Measurements from ENCODE around the gene TMEM89. TPM values are rescaled to one million over a fixed set of nuclear protein-coding genes. Genes with fewer than 3 reads are reported as not detected.

TMEM89 gene
- polyA plus RNA-seq, 2 of the 4 experiments (the other 2 are of a cell fraction), result not detected

- DNase-seq (ENCODE audit: low read depth in 1 of 2, low spot score in 1 of 2), result peak; percentile 48 to 76
- FAIRE-seq, result no peak
Measured at GRCh38 chr3:48598323-48599076, 23.1 kb downstream of the TMEM89 start.

GRCh38 chr3:48597408-48597800 lies 24.2 kb downstream of the TMEM89 start:
- no peak overlapping the region for H3K4me3 ChIP-seq
- H3K9me3 ChIP-seq, result no peaks in the 10 kb centered on the region
- CTCF ChIA-PET, result interaction anchor here (0.8 to 4.6 kb wide), 7 partner anchors 13 to 59 kb away, joined by 3 to 19 read pairs (median 5); partner anchors contain the start of genes SLC26A6, UCN2 and UQCRC1
- H3K4me2 ChIP-seq, result peak overlapping the region; percentile 96
- 95% methylated on average over 6 of the region's 6 CpGs for WGBS (ENCODE audit: missing lambda C conversion rate)
- no peak for ATAC-seq
- H3K27ac ChIP-seq, result peak overlapping the region; percentile 99 to 100
- DNase-seq (ENCODE audit: low read depth in 1 of 2, low spot score in 1 of 2), result no peak
- POLR2A ChIA-PET, result no interaction called here
- no peak for FAIRE-seq
- TF ChIP-seq HEYL (CRISPR knock-in tag; IDR thresholded peaks at IDR 0.05), result no peak
- no peak for TF ChIP-seq JUN (IDR thresholded peaks at IDR 0.05)
- TF ChIP-seq CHD4 (IDR thresholded peaks at IDR 0.05; ENCODE audit: borderline replicate concordance), result no peak
- TF ChIP-seq ZSCAN20 (CRISPR knock-in tag; IDR thresholded peaks at IDR 0.05), result no peak
- no peak for TF ChIP-seq HOXB5 (CRISPR knock-in tag; IDR thresholded peaks at IDR 0.05)
- no peak for TF ChIP-seq RFX5 (IDR thresholded peaks at IDR 0.05)
- TF ChIP-seq CHD2 (IDR thresholded peaks at IDR 0.05; ENCODE audit: low read length, partially characterized antibody), result no peak
- H3K4me1 ChIP-seq, result peaks cover 57% of the 10 kb centered on the region

More at GRCh38 chr3:48598323-48599076, 23.1 kb downstream of the TMEM89 start:
- Histone ChIP-seq H3K4me1 (peaks cover 46% of the 10 kb centered on the region), H3K27ac (peak overlapping the region; percentile 99 to 100), H3K4me3 (0 out of 3 replicates have a peak overlapping the region, but pooled peaks have one; percentile 21), H3K9me3 (no peaks in the 10 kb centered on the region), H3K4me2 (peak overlapping the region; percentile 96)
- 16% methylated on average over 3 of the region's 5 CpGs for WGBS (ENCODE audit: missing lambda C conversion rate)
- ChIA-PET POLR2A (interaction anchor here (0.5 to 1.1 kb wide), 2 partner anchors 11 to 107 kb away, joined by 3 read pairs; partner anchors contain the start of gene UQCRC1), CTCF (interaction anchor here (0.6 to 4.6 kb wide), 8 partner anchors 15 to 63 kb away, joined by 3 to 19 read pairs (median 5); partner anchors contain the start of genes CELSR3, SLC26A6 and UCN2)
- peak; percentile 3 to 11; a peak in 5 of 6 replicates for ATAC-seq
- TF ChIP-seq FOSL2 (IDR thresholded peaks at IDR 0.05) (no peak), FOSL2 (CRISPR knock-in tag; IDR thresholded peaks at IDR 0.05) (peak; percentile 24; the same call in 1 of the 2 replicates), KDM1A (IDR thresholded peaks at IDR 0.05; ENCODE audit: low read depth) (no peak), RAD21 (conservative IDR thresholded peaks at IDR 0.05 in 1 of 2, IDR thresholded peaks at IDR 0.05 in 1 of 2) (0 out of 5 replicates have a peak, but pooled peaks of 1 of the 2 experiments have one; percentile 7), JUN (IDR thresholded peaks at IDR 0.05) (peak in 1 of 2 experiments; percentile 40; a peak in 1 of 5 replicates), TP53 (CRISPR knock-in tag; IDR thresholded peaks at IDR 0.05) (no peak), EP300 (IDR thresholded peaks at IDR 0.05) (peak in 1 of 2 experiments; percentile 44; a peak in 1 of 5 replicates), USF2 (IDR thresholded peaks at IDR 0.05) (no peak)

- Histone ChIP-seq H3K27ac (peak overlapping the region; percentile 99 to 100), H3K4me1 (peaks cover 63% of the 10 kb centered on the region), H3K9me3 (no peaks in the 10 kb centered on the region), H3K4me2 (peak overlapping the region; percentile 96), H3K4me3 (no peak overlapping the region)
- TF ChIP-seq PBX3 (IDR thresholded peaks at IDR 0.05) (no peak), RFX5 (IDR thresholded peaks at IDR 0.05) (no peak), HOXA7 (CRISPR knock-in tag; IDR thresholded peaks at IDR 0.05) (no peak), KDM1A (IDR thresholded peaks at IDR 0.05; ENCODE audit: low read depth) (no peak), E2F6 (IDR thresholded peaks at IDR 0.05; ENCODE audit: borderline replicate concordance, low read depth) (no peak), RARB (CRISPR knock-in tag; IDR thresholded peaks at IDR 0.05) (no peak), CHD4 (IDR thresholded peaks at IDR 0.05; ENCODE audit: borderline replicate concordance) (no peak), FOSB (CRISPR knock-in tag; IDR thresholded peaks at IDR 0.05) (no peak), RAD21 (conservative IDR thresholded peaks at IDR 0.05 in 1 of 2, IDR thresholded peaks at IDR 0.05 in 1 of 2) (no peak), RCOR1 (IDR thresholded peaks at IDR 0.05; ENCODE audit: low read depth, low read length) (no peak), MAZ (IDR thresholded peaks at IDR 0.05; ENCODE audit: borderline replicate concordance, low read depth, low read length) (no peak)
- ChIA-PET POLR2A (interaction anchor here (1.2 to 1.3 kb wide), 2 partner anchors 13 to 66 kb away, joined by 3 to 5 read pairs; partner anchors contain the start of genes CELSR3 and UQCRC1), CTCF (interaction anchor here (1.3 to 4.6 kb wide), 3 partner anchors 13 to 59 kb away, joined by 5 to 19 read pairs (median 5); partner anchors contain the start of genes SLC26A6 and UQCRC1)
- no peak for ATAC-seq
- 90% methylated on average over 8 of the region's 8 CpGs for WGBS (ENCODE audit: missing lambda C conversion rate)
- no peak for FAIRE-seq
- no peak for DNase-seq (ENCODE audit: low read depth in 1 of 2, low spot score in 1 of 2)
Measured at GRCh38 chr3:48596676-48597407, 24.7 kb downstream of the TMEM89 start.
